Measurements from ENCODE around the gene MYO10.

The MYO10 gene

DNA sequence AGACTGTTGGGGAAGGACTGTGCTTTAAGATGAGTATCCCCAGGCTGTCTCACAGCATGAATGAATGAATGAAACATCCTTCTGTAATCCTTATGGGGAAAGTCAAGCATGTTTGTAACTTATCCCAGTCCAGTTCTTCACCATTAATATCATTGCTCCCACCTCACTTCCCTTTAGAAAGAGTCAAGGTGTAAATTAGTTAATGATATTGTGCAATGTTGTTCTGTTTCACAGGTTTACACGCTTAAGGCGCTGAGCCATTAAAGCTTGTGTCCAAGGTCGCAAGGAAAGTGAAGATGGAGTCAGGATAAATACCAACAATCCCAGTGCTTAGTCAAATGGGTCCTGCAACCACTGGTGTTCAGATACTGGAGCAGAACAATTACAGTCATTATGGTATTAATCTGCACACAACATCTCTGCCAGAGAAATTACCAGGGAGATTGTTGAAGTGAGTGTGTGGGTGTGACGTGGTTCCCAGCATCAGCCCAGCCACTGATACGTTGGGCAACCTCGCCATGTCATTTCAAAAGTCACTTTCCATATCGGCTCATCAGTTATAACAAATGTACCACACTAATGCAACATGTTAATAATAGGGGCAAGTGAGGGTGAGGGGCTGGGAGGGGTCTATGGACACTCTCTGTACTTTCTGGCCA, 1.5 kb upstream of the MYO10 start:
- no peak for DNase-seq

- DNase-seq = no peak
Measured at GRCh38 chr5:16936989-16937438, 926 bp upstream of the MYO10 start.

GRCh38 chr5:16935231-16936149, 598 bp downstream of the MYO10 start:
- DNase-seq = no peak

- no peak for DNase-seq
Measured at GRCh38 chr5:16934677-16935153, 1.4 kb downstream of the MYO10 start.

DNA sequence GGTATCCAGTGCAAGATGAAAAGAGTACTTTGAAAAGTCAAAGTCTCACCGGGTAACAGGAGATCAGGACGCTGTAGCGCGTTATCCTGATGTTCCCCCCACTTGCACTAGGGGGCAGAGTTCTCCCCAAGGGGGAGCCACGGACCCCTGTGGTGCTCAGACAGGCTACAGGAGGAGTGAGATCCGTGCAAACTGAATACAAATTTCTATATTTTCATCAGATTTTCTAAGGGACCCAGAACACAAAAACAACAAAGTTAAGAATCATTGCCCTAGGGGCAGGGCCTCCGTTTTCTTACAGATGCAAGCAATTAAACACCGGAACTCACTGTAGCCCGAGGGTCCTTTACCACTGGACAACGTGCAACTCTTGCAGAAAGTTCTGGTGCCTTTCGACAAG, 2.0 kb downstream of the MYO10 start:
- DNase-seq = no peak

DNA sequence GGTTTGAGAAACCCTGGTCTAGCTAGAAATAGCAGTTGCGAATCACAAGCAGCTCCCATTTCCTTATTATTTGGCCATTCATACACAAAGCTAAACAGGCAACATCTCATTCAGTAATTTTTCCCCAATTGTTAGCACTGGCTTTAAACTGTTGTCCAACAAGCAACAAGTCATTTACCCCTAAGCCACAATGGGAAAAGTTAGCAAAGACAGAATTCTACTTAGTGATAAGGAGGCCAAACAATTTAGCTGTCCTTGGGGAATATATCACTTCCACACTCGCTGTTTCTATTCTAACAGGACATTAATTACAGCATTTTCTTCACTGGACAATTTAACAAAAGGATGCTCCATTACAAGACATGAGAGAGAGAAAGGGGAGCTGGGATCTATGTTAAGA, 2.8 kb downstream of the MYO10 start:
- no peak for DNase-seq

GRCh38 chr5:16932401-16932800, 3.7 kb downstream of the MYO10 start:
- DNase-seq = no peak

GRCh38 chr5:16931334-16932110, 4.6 kb downstream of the MYO10 start:
- DNase-seq = no peak

DNA sequence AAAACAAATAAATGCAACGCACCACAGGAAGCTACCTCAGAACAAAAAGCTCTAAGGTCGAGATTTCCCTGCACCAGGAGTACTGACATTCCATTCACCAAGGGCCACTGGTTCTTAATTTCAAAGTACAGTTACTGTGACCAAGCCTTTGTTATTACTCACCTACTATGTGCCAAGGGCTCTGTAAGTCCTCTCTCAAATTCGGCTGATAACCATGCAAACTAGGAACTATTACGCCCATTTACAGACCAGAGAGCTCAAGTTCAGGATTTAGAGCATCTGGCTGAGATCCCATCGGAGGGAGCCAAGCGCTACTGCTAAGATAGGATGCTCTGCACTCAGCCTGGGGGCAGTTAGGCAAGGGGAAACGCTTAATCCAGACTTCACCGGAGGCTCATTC, 5.6 kb downstream of the MYO10 start:
- DNase-seq = no peak

GRCh38 chr5:16929831-16930230, 6.3 kb downstream of the MYO10 start:
- DNase-seq = no peak

- DNase-seq = no peak
Measured at GRCh38 chr5:16929347-16929746, 6.7 kb downstream of the MYO10 start.

DNA sequence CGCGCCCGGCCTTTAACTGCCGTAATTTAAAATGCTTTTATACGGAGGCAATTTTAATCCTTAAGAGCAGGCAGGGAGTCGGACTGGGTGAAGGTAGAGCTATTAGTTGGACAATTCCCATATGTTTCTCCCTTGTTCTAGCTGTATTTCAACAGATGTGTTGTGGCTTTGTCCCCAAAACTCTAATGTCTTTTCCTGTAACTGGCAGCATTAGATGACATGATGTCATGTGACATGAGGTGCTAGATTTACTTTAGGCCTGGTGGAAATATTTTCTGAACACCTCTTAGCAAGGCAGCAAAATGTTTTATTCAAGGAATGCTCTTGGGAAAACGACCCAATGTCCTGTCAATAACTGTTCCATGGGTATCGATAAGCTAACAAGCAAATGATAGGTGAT, 8.5 kb downstream of the MYO10 start:
- no peak for DNase-seq

DNA sequence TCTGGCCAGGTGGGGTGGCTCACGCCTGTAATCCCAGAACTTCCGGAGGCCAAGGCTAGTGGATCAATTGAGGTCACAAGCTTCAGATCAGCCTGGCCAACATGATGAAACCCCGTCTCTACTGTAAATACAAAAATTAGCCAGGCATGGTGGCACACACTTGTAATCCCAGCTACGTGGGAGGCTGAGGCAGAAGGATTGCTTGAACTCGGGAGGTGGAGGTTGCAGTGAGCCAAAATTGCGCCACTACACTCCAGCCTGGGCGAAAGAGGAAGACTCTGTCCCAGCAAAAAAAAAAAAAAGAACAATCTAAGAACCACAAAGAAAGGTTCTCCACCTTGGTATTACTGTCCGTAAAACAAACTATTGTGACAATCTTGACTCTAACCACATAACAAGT, 9.7 kb downstream of the MYO10 start:
- no peak for DNase-seq

DNA sequence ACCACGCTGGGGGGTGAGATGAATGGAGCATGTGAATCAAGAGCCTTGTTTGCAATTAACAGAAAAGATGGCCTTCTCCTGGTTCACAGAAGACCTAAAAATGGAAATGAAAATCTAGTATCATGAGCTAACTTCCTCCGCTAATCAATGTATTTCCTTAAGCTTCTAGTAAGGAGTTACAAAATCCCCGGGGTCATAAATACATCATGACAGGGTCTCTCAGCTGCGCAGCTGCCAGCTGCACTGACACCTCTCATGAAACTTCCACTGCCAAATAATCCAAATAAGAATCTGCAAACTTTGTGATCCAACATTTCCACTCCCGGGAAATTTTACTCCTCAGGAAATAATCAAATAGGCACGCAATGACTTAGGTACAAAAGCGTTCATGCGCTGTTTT, 11.9 kb downstream of the MYO10 start:
- no peak for DNase-seq

GRCh38 chr5:16922430-16922829, 13.7 kb downstream of the MYO10 start:
- DNase-seq = no peak

GRCh38 chr5:16921211-16921610, 14.9 kb downstream of the MYO10 start:
- no peak for DNase-seq

DNA sequence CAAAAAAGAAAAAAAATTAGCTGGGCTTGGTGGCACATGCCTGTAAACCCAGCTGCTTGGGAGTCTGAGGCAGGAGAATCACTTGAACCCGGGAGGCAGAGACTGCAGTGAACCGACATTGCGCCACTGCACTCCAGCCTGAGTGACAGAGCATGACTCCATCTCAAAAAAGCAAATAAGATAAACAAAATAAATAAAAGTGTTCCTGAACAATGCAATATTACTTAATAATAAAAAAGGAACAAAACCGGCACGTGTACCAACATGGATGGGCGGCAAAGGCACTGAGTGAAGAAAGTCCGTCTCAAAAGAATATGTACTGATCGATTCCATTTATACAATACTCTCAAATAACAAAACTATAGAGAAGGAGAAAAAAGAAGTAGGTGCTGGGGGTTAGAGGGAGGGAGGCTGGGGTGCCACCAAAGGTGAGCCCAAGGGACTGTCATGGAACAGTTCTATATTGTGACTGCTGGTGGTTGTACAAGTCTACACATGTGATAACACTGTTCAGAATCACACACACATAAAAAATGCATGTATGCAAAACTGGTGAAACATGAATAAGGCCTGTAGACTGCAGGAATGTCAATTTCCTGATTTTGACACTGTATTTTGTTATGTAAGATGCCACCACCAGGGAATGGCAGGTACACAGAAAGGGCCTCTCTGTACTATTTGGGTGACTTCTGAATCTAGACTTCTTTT, 15.8 kb downstream of the MYO10 start:
- no peak for DNase-seq

- no peak for DNase-seq
Measured at GRCh38 chr5:16918891-16919671, 17.0 kb downstream of the MYO10 start.

GRCh38 chr5:16918156-16918555, 17.9 kb downstream of the MYO10 start:
- DNase-seq = no peak

GRCh38 chr5:16916262-16916878, 19.7 kb downstream of the MYO10 start:
- no peak for DNase-seq

GRCh38 chr5:16914584-16914983, 21.5 kb downstream of the MYO10 start:
- DNase-seq = no peak

DNA sequence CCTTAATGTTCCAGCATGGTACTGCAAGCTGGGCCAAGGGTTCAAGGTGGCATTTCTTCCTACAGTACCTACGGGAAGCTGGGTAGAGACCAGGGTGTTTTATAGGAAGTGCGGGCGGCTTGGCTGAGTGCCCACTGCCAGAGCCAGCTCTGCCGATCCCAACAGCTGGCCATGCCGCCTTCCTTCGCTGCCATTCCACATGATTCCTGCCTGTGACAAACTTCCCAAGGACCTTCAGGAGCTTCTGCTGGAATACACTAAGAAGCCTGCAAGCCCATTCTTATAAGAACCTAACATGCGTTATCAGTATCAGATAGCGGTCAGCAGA, 22.0 kb downstream of the MYO10 start:
- no peak for DNase-seq
